Activated CD4-positive, alpha-beta T cell treated with anti-CD3 and anti-CD28 coated beads, Interleukin-2, Interleukin-4, amounts not matched to agents 100 ng/mL and 50 ng/mL, durations not matched to agents 16 hours and 8 hours (primary cell): ENCODE data around the gene C1QTNF8.

Experiments
- DNase-seq: peaks from one replicate; pipeline ENCODE4 v3.0.0-alpha.2; 2020; ENCODE audit warnings: low spot score

The C1QTNF8 gene

DNA sequence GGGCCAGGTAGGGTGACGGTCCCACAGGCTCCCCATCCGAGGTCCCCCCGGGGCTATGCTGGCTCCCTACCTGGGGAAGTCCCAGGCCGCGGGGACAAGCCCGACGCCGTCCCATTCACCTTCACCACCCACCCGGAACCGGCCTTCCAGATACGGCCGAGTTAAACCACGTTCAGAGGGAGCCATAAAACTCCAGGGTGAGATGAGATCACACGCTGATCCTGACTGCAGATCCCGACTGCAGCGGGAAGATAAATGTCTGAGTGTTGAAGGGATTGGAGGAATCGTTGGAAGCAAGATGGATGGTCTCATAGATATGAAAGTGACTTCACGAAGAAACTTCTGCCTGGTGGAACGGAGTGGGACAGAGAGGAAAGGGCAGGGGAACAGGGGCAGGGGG, 13.6 kb upstream of the C1QTNF8 start:
- DNase-seq, result no peak

DNA sequence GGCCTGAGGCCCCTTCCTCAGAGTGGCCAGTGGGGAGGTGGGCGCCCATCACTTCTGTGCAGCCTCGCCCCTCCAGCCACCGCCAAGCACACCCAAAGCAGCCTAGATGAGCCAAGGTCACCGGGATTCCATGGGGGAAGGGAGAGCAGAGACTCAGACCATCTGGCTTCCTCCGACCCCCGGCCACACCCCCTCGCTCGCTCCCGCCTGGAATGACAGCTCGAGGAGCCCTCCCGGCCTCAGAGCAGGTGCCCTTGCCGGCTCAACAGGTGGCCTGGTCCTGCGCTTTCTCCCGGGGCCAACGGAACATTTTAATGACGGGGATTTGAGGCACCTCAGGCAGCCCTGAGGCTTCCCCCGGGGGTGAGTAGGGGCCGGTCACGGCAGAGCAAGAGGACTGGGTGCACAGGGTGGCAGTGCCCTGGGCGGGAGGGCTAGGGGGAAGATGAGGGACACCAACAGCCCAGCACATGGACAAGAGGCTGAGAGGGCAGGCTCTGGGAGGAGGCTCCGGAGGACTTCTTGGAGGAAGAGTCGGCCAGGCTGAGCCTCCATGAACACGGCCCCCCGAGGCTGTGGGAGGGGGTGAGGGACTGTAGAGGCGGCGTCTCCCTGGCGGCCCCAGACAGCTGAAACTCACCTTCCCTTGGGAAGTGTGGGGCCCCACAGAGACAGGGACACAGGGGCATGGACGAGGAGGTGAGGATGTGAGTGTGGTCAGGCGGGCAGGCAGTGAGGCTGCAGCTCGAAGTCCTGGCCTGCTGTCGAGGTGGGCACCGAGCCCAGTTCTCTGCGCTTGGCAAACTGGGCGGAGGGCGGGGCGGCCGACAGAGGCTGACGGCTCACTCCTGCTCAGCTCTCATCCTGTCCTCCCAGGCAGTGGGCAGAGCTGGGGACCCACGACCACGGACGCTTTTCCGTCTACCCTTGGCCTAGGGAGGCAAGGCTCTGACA, 12.5 kb upstream of the C1QTNF8 start:
- no peak for DNase-seq

DNA sequence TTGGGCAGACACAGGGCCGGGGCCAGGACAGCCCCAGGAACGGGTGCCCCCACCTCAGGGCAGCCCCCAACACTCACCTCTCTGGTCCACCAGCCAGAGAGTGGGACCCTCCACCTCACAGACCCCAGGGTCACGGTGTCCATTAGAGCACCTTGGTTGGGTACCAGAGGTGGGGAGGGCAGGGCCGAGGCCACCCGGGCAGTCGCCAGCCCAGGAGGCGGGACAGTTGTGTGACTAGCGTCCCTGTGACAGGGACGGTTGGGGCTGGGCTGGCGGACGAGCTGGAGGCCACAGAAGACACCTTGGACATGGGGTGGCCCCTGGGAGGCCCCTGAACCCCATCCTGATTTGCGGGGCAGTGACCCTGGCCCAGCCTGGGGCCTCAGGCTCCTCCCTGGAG, 11.7 kb upstream of the C1QTNF8 start:
- no peak for DNase-seq

DNA sequence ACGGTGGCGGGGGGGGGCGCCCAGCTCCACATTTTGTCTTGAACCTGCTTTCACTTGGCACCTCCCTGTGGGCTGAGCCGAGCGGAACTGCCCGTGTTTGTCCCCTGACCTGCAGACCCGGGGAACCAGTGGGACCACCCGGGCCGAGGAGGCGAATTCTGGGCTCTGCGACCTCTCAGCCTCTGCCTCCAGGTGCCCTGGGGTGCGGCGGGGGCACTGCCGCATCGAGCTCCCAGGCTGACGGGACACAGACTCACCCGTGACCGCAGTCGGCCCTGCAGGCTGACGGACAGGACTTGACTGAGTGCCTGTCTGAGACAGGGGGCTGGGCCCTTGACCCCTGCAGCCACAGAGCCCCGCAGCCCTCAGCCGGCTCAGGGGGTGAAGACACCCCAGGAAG, 11.1 kb upstream of the C1QTNF8 start:
- DNase-seq, result no peak

DNA sequence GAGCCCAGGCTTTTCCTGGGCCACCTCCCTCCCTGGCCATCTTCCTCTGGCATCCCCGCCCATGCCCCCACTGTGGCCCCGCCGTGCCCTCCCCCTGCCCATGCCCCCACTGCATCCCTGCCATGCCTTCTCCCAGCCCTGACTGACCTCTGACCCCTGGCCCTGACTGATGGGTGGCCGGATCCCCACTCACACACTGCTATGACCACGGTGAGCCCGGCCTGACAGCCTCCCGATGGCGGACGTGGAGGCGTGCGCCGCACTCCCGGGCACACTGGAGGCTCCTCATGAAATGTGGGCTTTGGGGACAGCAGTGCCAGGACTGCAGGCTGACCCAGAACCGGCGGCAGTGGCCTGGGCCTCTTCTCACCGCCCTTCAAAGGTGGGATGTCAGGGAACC, 10.6 kb upstream of the C1QTNF8 start:
- DNase-seq, result no peak

DNA sequence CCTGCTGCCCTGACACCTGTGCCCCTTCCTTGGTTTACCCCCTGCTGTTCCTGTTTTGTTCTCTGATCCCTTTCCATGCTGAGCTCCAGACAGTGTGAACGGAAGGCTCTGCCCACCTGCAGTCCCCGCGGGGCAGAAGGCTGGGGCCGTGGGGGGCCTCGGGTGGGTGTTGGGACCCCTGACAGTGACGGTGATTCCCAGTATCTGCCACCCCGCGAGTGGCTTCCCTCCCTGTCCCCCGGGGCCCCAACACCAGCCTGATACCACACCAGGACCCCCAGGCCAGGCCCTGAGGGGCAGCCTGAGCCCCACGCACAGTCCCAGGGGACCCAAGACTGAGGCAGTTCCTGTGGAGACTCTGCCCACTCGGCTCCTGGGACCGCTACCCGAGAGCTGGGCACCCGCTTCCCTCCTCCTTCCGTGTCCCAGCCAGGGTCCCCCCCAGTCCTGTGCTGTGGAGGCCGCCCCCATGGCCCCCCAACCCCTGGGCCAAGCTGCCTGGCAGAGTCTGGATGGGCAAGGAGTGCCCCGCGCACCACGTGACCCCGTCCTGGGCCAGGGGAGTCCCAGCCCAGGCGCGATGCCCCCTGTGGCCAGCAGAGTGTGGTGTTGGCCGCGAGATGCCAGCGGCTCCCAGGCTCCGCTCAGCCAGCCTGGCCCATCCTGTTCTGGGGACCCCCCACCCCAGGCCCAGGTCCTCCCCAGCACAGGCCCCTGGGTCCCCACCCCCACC, 10.0 kb upstream of the C1QTNF8 start:
- DNase-seq, result peak; percentile 24

DNA sequence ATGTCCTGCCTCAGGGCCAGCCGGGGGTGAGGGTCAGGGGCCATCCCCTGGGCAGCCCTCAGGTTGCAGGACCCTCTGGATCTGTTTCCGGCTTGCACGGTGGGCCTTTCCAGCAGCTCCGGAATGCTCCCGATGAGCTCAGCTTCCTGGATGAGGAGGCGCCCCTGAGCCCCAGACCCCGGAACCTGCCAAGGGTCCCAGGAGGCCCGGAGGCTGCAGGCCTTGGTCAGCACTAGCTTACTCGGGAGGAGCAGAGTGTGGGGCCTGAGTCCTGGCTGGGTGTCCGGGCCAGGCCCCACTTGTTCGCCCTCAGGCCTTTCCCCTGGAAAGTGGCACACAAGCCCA, 7.6 kb upstream of the C1QTNF8 start:
- no peak for DNase-seq

DNA sequence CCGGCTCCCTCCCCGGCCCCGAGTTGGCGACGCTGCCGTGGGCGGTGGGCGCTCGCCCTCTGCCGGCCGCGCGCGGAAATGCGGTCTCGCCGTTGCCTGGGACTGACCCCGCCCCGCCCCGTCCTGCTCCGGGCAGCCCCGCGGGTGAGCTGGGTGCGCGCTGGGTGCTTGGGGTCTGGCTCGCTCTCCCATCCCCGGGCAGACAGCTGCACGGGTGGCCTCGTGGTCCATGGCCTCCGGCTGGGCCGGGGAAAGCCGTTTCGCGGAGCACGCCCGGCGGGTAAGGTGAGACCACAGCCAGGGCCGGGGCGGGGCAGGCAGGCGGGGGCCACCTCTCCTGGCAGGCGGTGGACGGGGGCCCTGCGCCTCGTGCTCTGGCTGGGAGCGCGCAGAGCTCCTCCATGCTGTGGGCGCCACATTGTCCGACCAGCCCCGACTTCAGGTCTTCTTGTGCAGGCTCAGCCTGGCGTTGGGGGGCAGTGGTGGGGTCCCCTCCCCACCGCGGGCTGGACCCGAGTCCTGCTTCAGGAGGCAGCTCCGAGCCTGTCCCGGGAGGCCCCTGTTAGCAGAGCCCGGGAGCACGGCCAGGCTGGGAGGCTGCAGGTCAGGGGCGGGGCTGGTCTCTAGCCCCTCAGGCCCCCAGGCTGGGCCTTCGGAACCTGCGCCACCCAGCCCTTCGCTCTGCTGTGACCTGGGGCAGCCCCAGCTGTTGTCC, 7.0 kb upstream of the C1QTNF8 start:
- peak; percentile 58 for DNase-seq

DNA sequence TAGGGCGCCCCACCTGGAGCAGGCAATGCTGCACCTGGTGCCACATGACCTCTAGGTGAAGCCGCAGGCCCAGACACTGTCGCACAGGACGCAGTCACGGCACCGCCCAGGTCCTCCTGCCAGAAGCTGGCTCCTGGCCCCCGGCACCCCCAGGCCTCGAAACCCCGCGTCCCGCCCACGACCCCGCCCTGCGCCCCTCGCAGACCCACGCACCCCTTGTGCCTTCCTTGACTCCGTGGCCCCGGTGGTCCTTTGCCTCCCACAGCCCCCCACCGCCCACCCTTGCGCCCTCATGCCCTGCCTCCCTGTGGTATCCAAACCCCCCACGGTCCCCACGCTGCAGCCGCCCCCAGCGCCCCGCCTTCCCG, 6.3 kb upstream of the C1QTNF8 start:
- DNase-seq, result no peak

DNA sequence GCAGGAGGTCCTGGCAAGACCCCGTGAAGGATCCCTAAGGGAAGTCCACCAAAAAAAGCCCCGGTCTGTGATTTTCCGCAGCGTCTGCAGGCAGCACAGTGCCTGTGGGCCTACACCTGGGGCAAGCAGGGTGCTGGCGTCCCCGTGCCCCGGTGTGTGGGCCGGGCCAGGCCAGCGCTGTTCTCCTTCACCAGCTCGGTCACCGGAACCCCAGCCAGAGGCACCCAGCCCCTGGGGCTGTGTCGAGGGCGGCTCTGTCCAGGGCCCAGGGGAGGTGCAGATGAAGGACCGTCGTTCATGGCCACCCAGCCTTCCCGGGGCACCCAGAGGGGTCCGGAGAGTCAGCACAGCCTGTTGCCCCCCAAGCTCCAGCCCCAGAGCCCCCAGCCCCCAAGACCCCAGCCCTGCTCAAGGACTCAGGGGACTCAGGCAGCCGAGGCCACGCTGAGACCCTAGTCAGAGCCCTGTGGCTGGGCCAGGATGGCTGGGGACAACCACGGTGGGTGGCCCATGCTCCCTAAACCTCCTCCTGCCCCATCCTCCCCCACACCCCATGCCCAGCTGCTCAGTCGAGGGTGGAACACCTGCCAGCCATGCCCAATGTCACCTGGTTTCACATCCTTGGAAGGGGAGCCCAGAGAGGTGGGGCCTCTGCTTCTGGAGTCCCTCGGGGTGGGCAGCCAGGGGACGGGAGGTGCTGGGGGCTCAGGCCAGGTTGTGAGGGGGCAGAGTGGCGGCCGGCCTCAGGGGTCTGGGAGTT, 5.7 kb upstream of the C1QTNF8 start:
- DNase-seq, result no peak

DNA sequence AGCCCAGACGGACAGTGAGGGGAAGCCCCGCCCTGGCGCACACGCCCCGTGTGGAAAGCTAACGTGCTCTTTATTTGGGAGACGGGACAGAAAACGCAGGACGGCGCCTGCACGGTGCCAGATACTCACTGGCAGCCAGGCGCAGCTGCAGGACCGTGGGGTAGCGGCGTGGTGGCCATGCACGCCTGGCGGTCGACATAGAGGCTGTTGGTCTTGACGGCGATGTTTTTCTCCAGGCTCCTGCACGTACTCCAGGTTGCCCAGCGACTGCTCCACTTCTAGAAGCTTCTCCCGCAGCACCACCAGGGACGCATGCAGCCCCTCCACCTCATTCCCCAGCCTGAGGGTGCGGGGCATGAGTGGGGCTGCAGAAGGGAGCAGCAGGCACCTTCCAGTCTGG, 5.1 kb upstream of the C1QTNF8 start:
- DNase-seq, result no peak

DNA sequence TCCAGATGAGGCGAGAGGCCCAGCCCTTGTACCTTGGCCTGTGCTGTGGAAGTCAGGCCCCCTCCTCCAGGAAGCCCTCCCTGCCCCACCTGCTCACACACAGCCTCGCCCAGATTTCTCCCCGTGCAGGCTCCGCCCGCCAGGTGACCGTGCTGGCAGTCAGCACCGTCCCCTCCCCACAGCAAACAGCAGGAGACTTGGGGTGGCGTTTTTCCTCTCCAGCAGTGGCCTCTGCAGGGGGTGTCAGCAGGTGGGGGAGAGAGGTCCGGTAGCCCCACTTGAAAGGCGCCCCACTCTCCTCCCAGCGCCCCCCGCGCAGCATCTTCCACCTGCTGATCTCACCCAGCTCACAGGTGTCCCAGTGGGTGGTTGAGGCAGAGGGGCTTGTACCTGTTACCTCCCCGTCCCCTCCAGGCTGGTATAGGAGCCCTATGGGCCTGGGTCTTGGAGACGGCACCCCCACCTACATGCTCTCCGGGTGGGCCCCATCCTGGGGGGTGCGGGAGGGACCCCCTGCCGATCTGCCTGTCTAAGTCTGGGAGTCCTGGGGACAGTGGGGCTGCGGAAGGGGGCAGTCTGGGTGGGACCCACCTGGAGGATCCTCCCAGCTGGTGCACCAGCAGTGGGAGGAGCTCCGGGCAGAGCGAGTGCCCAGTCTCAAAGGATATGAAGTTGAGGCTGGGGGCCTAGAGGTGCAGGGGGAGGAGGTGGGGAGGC, 4.2 kb upstream of the C1QTNF8 start:
- no peak for DNase-seq

DNA sequence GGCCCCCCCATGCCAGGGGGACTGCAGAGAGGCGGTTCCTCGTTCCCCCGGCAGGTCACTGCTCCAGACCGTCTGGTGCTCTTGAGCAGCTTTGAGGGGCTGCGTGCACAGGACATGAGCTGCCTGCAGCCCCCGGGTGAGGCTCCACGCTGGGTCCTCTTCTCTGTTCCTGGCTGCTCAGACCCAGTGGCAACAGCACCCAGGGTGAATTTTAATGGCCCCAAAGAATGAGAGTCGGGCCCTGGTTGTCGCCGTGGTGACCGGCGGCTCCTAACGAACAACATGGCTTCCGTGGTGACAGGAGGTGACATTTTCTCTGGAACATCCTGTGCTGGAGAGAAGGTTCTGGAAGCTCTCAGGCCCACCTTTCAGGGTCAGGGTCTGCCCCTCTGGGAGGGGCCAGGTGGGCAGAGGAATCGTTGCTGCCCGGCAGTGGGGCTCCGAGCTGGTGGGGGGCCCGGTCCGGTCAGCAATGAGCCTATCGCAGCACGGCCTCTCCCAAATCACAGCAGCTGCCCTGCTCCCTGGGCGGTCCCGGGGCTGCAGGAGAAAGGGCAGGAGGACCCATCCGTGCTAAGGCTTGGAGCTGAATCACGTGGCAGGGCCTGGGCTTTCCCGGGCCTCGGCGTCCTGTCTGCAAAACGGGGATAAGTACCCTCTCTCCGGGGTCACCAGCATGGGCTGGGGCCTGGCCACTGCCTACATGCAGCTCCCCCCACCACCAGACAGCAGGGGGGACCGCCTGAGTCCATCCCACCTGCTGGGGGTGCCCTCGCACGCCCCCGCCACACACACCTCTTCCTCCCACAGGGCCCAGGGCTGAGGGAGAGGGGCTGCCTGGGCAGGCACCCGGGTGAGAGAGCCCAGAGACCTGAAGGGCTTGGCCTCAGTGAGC, 3.4 kb upstream of the C1QTNF8 start:
- no peak for DNase-seq

DNA sequence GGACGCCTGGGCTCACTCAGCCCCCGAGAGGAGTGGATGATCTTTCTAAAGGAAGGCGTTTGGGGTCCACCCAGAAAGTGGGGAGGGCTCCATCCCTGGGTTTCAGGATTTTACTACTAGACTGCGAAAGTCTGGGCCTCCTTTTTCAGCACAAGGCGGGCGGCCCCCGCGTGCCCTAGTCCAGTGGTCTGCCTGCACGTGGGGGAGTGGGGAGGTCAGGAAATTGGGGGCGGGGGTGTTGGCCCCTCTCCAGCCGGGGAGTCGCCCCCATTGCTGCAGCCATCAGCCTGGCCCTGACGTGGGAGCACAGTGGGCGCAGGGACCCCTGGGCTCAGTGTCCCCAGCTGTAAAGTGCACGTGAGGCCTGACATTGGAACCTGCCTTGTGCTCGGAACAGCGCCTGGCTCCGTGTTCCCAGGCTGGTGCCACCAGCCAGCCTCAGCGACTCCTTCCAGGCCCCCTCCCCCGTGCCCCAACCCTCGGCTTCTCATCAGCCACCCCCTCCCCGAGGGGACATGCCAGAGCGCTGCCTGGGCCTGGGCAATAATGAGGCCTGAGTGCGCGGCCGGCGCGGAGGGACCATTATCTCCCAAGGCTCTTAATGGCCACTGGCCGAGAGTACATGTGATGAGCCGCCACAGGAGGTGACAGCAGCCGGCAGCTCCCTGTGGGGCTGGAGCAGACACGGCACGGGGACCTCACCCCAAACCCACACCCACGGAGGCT, 2.4 kb upstream of the C1QTNF8 start:
- DNase-seq, result no peak

DNA sequence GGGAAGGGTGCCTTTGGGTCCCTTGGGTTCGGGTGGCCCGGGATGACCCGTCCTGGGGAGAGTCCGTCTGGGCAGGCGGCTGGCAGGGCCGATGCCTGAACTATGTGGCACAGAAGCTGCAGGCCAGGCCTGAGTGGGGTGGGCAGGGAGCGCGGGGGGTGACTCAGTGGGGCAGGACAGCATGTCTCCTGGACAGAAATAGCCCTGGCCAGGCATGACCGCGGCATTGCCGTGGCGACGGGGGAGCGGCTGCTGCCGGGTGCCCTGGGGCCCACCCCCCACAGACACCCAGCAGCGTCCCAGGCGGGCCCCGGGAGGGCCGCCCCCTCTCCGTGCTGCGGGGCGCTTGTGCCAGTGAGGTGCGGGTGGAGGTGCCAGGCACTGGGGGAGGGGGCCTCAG, 1.8 kb upstream of the C1QTNF8 start:
- no peak for DNase-seq

DNA sequence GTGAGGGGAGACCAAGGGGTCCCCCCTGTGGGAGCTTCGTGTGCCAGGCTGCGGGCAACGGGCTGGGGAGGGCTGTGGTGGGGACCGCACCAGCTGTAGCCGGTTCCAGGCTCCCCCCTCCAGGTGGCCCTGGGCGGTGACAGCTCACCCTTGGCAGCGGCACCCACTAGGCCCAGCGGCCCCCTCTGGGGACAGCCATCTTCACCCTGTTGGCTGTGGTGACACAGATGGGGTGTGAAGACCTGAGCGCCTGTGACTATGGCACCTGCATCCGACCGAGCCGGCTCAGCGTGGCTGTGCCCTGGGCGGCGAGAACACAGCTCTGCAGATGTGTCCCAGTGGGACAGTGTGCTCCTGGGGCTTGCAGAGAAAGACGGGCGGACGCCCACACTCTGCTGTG, 1.1 kb upstream of the C1QTNF8 start:
- DNase-seq, result no peak

DNA sequence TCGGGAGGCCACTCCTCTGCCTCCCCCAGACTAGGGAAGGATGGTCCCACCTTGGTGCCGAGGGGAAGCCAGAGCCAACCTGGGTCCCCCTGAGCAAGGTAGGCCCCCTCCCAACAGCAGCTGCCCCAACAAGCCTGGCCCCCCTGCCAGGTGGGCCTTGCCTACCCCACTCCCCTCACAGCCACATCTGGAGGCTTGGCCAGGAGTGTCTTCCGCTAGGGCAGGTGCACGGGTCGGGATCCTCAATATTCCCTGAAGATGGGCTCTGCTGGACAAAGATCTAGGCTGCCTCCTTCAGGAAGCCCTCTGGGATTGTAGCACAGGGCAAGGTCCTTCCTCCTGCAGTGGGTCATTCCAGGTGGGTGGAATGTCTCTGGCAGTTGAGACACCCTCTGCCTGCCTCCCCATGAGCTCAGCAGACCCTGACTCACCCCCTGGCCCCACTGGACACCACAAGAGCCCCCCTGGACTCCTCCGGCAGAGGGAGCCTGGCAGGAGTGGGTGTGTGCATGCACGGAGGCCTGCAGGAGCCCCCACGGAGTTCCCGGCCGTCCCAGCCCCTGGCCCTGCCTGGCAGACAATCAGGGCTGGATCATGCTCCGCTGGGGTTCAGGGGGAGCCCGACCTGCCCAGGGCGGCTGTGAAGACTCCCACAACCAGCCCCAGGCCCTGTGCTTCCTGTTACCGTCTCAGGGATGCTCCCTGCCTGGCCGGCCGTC, 435 bp downstream of the C1QTNF8 start:
- no peak for DNase-seq

DNA sequence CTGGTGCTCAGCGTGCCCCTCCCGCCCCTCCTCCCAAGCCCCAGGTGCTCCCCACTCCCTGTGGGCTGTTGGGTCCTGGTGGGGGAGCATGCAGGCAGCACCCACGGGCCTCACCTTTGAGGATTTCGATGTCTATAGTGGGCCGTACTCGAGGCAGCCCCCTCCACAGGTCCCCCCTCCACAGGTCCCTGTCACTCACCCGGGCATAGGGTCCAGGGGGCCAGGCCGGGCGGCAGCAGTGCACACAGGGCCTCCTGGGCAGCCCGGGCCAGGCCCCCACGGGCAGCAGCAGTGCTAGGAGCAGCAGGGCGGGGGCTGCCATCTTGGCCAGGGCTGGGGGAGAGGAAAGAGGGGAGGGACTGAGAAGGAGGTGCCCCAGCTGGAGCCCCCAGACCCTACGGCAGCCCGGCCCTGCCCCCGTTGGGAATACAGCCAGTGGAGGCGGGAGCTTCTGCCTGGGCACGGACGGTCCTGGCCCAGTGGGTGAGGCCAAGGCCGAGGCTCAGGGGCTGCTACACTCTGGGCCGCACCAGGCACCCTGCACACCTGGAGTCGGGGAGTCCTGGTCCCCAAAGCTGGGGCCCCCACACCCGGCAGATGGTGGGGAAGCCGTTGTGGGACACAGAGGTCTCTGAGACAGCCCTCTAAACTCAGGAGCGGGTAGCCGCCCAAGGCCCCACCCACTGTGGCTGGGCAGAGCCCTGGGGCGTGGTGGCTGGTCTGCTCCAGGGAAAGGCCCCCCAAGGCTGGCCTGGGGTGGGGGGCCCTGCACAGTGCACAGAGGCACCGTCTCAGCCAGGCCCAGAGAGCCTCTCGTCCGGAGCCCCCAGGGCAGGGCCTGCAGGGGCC, 1.2 kb downstream of the C1QTNF8 start:
- DNase-seq, result no peak
